Astrocyte (in vitro differentiated cells and primary cell): ENCODE data around the gene CD226. TPM values are rescaled to one million over a fixed set of nuclear protein-coding genes. Genes with fewer than 3 reads are reported as not detected.

Experiments
- DNase-seq: peaks from one replicate; pipeline ENCODE4 v3.0.0-alpha.2; 2010; ENCODE audit warnings: low read depth
- FAIRE-seq: peaks from 2 replicates; lab custom pipeline; 2011; peaks lifted over from hg19 to GRCh38; lab: Jason Lieb, UNC
- H2AFZ ChIP-seq: 2 replicates; pipeline ENCODE4 v1.6.0; 2012; ENCODE audit warnings: low read depth, low read length, inconsistent platforms
- H3K27ac ChIP-seq: 2 replicates; pipeline ENCODE4 v1.5.1; 2011; ENCODE audit warnings: low read depth, low read length, inconsistent platforms
- H3K27me3 ChIP-seq: 2 replicates; pipeline ENCODE4 v1.6.0; 2011; ENCODE audit warnings: low read length, inconsistent platforms; ENCODE audit not compliant: insufficient read depth
- H3K36me3 ChIP-seq: 2 replicates; pipeline ENCODE4 v1.5.1; 2011; ENCODE audit warnings: low read length, inconsistent platforms; ENCODE audit not compliant: insufficient read depth
- H3K4me1 ChIP-seq: 2 replicates; pipeline ENCODE4 v1.5.1; 2011; ENCODE audit warnings: low read length, inconsistent platforms; ENCODE audit not compliant: insufficient read depth
- H3K4me2 ChIP-seq: 2 replicates; pipeline ENCODE4 v1.6.0; 2012; ENCODE audit warnings: low read length, inconsistent platforms
- H3K4me3 ChIP-seq: 2 replicates; pipeline ENCODE4 v1.5.1; 2011; ENCODE audit warnings: low read depth, mild to moderate bottlenecking, low read length, inconsistent platforms; ENCODE audit not compliant: insufficient read depth
- H3K79me2 ChIP-seq: 2 replicates; pipeline ENCODE4 v1.6.0; 2012; ENCODE audit warnings: mild to moderate bottlenecking, low read length, inconsistent platforms; ENCODE audit not compliant: insufficient read depth
- H3K9ac ChIP-seq: 2 replicates; pipeline ENCODE4 v1.6.0; 2012; ENCODE audit warnings: mild to moderate bottlenecking, low read length, inconsistent platforms
- H3K9me3 ChIP-seq: 2 replicates; pipeline ENCODE4 v1.5.1; 2012; ENCODE audit warnings: low read depth, mild to moderate bottlenecking, low read length, inconsistent platforms; ENCODE audit not compliant: insufficient read depth
- H4K20me1 ChIP-seq: 2 replicates; pipeline ENCODE4 v1.6.0; 2012; ENCODE audit warnings: low read length, inconsistent platforms; ENCODE audit not compliant: insufficient read depth
- H3K27ac Mint-ChIP-seq: one replicate; pipeline ENCODE4 v1.8.0; 2021; ENCODE audit warnings: mild to moderate bottlenecking, mixed read lengths; ENCODE audit not compliant: unreplicated experiment
- H3K27me3 Mint-ChIP-seq: one replicate; pipeline ENCODE4 v1.8.0; 2021; ENCODE audit warnings: low read depth, mixed read lengths; ENCODE audit not compliant: unreplicated experiment
- H3K36me3 Mint-ChIP-seq: one replicate; pipeline ENCODE4 v1.8.0; 2021; ENCODE audit warnings: low read depth, mixed read lengths; ENCODE audit not compliant: unreplicated experiment
- H3K4me1 Mint-ChIP-seq: one replicate; pipeline ENCODE4 v1.8.0; 2021; ENCODE audit warnings: low read depth, mixed read lengths; ENCODE audit not compliant: unreplicated experiment
- H3K4me3 Mint-ChIP-seq: one replicate; pipeline ENCODE4 v1.8.0; 2021; ENCODE audit warnings: mild to moderate bottlenecking, moderate library complexity, mixed read lengths; ENCODE audit not compliant: unreplicated experiment
- H3K9me3 Mint-ChIP-seq: one replicate; pipeline ENCODE4 v1.8.0; 2021; ENCODE audit warnings: mild to moderate bottlenecking, mixed read lengths; ENCODE audit not compliant: unreplicated experiment
- CTCF ChIP-seq: IDR thresholded peaks from 2 replicates; pipeline ENCODE4 v1.5.1; 2011; ENCODE audit warnings: low read depth, mild to moderate bottlenecking, inconsistent platforms, low read length, moderate library complexity; ENCODE audit not compliant: insufficient read depth
- EZH2 ChIP-seq: IDR thresholded peaks from 2 replicates; pipeline ENCODE4 v1.6.1; 2012; ENCODE audit warnings: mild to moderate bottlenecking, low read length, inconsistent platforms; ENCODE audit not compliant: insufficient read depth
- total RNA-seq: library from RNA; stranded (reverse); gene quantifications from 2 replicates; pipeline ENCODE4 v1.2.1, GENCODE V29; 2021

CD226 gene
- total RNA-seq, 1 donor from 2014 or later: 0.07 TPM

DNA sequence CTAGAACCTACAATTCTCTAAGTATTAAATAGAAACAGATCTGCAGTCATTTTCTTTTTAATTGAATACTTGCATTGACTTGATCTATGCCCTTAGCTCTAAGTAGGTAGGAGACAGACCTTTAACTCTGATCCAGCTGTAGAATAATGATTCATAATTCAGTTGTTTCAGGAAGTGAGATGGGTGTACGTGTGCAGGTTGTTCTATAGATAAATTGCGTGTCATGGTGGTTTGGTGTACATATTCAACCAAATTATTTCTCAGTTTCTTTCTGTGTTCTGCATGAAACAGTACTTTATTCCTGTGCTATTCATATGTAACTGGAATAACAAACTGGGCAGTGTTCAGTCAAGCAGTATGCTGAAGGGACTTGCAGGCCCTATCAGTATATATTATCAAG, 34.3 kb upstream of the CD226 start:
- TF ChIP-seq CTCF: no peak
- TF ChIP-seq EZH2: no peak
- Mint-ChIP-seq H3K9me3 (peaks cover 5% of the 10 kb centered on the region), H3K4me1 (no peaks in the 10 kb centered on the region), H3K4me3 (no peak overlapping the region), H3K27ac (no peak overlapping the region), H3K27me3 (no peaks in the 10 kb centered on the region), H3K36me3 (peaks cover 4% of the 10 kb centered on the region)
- H3K4me2 ChIP-seq: no peak overlapping the region
- H3K27ac ChIP-seq: no peak overlapping the region
- DNase-seq (no peak), FAIRE-seq (no peak)
- no peaks in the 10 kb centered on the region for H3K27me3 ChIP-seq
- no peaks in the 10 kb centered on the region for H3K9me3 ChIP-seq
- no peak overlapping the region for H3K9ac ChIP-seq
- H3K36me3 ChIP-seq: no peaks in the 10 kb centered on the region
- H3K79me2 ChIP-seq: no peaks in the 10 kb centered on the region
- H4K20me1 ChIP-seq: no peaks in the 10 kb centered on the region
- H2AFZ ChIP-seq: no peak overlapping the region
- H3K4me1 ChIP-seq: no peaks in the 10 kb centered on the region
- no peak overlapping the region for H3K4me3 ChIP-seq

- H3K9me3 Mint-ChIP-seq: peaks cover 6% of the 10 kb centered on the region
- H3K4me3 ChIP-seq: no peak overlapping the region
Observed at GRCh38 chr18:69980982-69981804, 33.5 kb upstream of the CD226 start.

More at GRCh38 chr18:69980982-69981804, 33.5 kb upstream of the CD226 start:
- no peak overlapping the region for H3K27ac ChIP-seq
- H3K9me3 ChIP-seq: no peaks in the 10 kb centered on the region
- no peak overlapping the region for H3K4me3 Mint-ChIP-seq
- H3K27me3 Mint-ChIP-seq: no peaks in the 10 kb centered on the region
- no peak overlapping the region for H3K27ac Mint-ChIP-seq
- peaks cover 2% of the 10 kb centered on the region for H3K36me3 Mint-ChIP-seq
- FAIRE-seq (no peak), DNase-seq (no peak)
- H4K20me1 ChIP-seq: no peaks in the 10 kb centered on the region
- TF ChIP-seq CTCF (no peak), EZH2 (no peak)
- H3K4me2 ChIP-seq: no peak overlapping the region
- H3K4me1 ChIP-seq: no peaks in the 10 kb centered on the region
- H3K27me3 ChIP-seq: no peaks in the 10 kb centered on the region
- no peaks in the 10 kb centered on the region for H3K4me1 Mint-ChIP-seq
- H3K36me3 ChIP-seq: no peaks in the 10 kb centered on the region
- no peak overlapping the region for H2AFZ ChIP-seq
- H3K9ac ChIP-seq: no peak overlapping the region
- H3K79me2 ChIP-seq: no peaks in the 10 kb centered on the region
